Hepatocyte (in vitro differentiated cells): ENCODE results near the gene SPINT4.

ENCODE experiments used
- EZH2 ChIP-seq: fragments of 200-600 bp; sonication (generic); IDR thresholded peaks from 2 replicates; pipeline ENCODE4 v1.6.1; 2016; ENCODE audit warnings: antibody characterized with exemption, mild to moderate bottlenecking, borderline replicate concordance
- TF ChIP-seq, protein P1 (sequence below): fragments of 200-600 bp; sonication (generic); IDR thresholded peaks from 2 replicates; pipeline ENCODE4 v1.5.1; 2016; ENCODE audit warnings: antibody characterized with exemption, mild to moderate bottlenecking; ENCODE audit not compliant: poor library complexity

DNA sequence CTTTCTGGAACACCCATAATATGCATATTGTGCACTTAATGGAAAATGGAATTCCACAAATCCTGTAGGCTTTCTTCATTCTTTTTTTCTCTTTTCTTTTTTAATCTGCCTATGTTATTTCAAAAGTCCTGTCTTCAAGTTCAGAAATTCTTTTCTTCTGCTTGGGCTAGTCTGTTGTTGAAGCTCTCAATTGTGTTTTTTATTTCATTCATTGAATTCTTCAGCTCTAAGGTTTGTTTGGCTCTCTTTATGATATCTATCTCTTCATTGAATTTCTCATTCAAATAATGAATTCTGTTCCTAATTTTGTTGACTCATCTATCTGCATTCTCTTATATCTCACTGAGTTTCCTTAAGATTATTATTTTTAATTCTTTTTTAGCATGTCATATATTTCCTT is 10.1 kb downstream of the SPINT4 start:
- TF ChIP-seq, protein P1, sequence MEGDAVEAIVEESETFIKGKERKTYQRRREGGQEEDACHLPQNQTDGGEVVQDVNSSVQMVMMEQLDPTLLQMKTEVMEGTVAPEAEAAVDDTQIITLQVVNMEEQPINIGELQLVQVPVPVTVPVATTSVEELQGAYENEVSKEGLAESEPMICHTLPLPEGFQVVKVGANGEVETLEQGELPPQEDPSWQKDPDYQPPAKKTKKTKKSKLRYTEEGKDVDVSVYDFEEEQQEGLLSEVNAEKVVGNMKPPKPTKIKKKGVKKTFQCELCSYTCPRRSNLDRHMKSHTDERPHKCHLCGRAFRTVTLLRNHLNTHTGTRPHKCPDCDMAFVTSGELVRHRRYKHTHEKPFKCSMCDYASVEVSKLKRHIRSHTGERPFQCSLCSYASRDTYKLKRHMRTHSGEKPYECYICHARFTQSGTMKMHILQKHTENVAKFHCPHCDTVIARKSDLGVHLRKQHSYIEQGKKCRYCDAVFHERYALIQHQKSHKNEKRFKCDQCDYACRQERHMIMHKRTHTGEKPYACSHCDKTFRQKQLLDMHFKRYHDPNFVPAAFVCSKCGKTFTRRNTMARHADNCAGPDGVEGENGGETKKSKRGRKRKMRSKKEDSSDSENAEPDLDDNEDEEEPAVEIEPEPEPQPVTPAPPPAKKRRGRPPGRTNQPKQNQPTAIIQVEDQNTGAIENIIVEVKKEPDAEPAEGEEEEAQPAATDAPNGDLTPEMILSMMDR: no peak
- TF ChIP-seq EZH2: no peak
